ENCODE data around the gene MYO18B. TPM values are rescaled to one million over a fixed set of nuclear protein-coding genes. Genes with fewer than 3 reads are reported as not detected.

Gene MYO18B
- polyA plus RNA-seq, 3 donors, result not detected

- no peak overlapping the region for H3K9ac ChIP-seq (ENCODE audit: insufficient read depth, low read length, poor library complexity, severe bottlenecking)
- TF ChIP-seq, protein P1, sequence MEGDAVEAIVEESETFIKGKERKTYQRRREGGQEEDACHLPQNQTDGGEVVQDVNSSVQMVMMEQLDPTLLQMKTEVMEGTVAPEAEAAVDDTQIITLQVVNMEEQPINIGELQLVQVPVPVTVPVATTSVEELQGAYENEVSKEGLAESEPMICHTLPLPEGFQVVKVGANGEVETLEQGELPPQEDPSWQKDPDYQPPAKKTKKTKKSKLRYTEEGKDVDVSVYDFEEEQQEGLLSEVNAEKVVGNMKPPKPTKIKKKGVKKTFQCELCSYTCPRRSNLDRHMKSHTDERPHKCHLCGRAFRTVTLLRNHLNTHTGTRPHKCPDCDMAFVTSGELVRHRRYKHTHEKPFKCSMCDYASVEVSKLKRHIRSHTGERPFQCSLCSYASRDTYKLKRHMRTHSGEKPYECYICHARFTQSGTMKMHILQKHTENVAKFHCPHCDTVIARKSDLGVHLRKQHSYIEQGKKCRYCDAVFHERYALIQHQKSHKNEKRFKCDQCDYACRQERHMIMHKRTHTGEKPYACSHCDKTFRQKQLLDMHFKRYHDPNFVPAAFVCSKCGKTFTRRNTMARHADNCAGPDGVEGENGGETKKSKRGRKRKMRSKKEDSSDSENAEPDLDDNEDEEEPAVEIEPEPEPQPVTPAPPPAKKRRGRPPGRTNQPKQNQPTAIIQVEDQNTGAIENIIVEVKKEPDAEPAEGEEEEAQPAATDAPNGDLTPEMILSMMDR (IDR thresholded peaks at IDR 0.05), result no peak
- H3K79me2 ChIP-seq (ENCODE audit: insufficient read depth, low read length), result no peaks in the 10 kb centered on the region
- DNase-seq, result no peak
- WGBS (ENCODE audit: insufficient coverage), result 80% methylated on average over 1 of the region's 3 CpGs
- Mint-ChIP-seq H3K27me3 (ENCODE audit: low read depth in 3 of 3) (peaks cover 0 to 8% (median 3%) of the 10 kb centered on the region in 3 donors), H3K27ac (no peak overlapping the region), H3K36me3 (no peaks in the 10 kb centered on the region), H3K9me3 (no peaks in the 10 kb centered on the region), H3K4me1 (no peaks in the 10 kb centered on the region), H3K4me3 (no peak overlapping the region)
- no peaks in the 10 kb centered on the region for H3K9me3 ChIP-seq (replicated peaks in 1 of 2; ENCODE audit: control insufficient read depth in 1 of 2, insufficient read depth in 1 of 2, low read length in 2 of 2)
- intact Hi-C loops (cut with micrococcal nuclease), result no loop called here
- no peak overlapping the region for H3K4me3 ChIP-seq (replicated peaks in 1 of 3; ENCODE audit: low read depth in 2 of 3, low read length in 3 of 3)
- no peaks in the 10 kb centered on the region for H4K20me1 ChIP-seq (ENCODE audit: insufficient read depth, low read length)
- no peak overlapping the region for H3K27ac ChIP-seq (ENCODE audit: low read depth in 1 of 2, low read length in 2 of 2)
- H3K36me3 ChIP-seq (replicated peaks in 1 of 2; ENCODE audit: control insufficient read depth in 1 of 2, insufficient read depth in 2 of 2, low read length in 2 of 2), result no peaks in the 10 kb centered on the region
- H3K4me1 ChIP-seq (ENCODE audit: control insufficient read depth in 1 of 2, insufficient read depth in 2 of 2, low read length in 2 of 2), result no peaks in the 10 kb centered on the region
- H2AFZ ChIP-seq (ENCODE audit: insufficient read depth, low read depth, low read length, poor library complexity, severe bottlenecking), result no peak overlapping the region
- no peak overlapping the region for H3K4me2 ChIP-seq (replicated peaks; ENCODE audit: extremely low read depth, low read length, poor library complexity, severe bottlenecking)
- no peaks in the 10 kb centered on the region for H3K27me3 ChIP-seq (ENCODE audit: control insufficient read depth in 2 of 2, insufficient read depth in 2 of 2, low read length in 2 of 2)
Observed at GRCh38 chr22:25840891-25841290, 98.9 kb downstream of the MYO18B start.

DNA sequence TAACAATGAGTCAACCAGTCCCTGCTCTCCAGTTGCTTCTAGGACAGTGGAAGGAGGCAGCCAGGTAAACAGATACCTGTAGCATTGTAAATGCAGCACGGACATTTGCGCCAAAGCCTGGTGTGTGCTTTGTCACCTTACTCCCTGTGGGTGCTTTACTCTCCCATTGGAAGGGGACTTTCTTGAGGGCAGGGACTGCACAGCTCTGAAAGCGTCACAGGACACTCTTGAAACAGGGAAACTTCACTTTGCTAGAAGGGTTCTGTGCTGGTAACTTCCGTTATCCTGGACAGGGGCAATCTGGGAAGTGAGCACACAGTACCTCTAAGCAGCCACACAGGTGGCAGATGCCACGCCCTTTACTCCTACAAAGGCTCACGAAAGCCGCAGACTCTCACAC is 99.8 kb downstream of the MYO18B start:
- no peaks in the 10 kb centered on the region for H3K36me3 Mint-ChIP-seq
- H4K20me1 ChIP-seq (ENCODE audit: insufficient read depth, low read length), result no peaks in the 10 kb centered on the region
- intact Hi-C loops (cut with micrococcal nuclease), result no loop called here
- TF ChIP-seq, protein P1 (IDR thresholded peaks at IDR 0.05), result no peak
- no peaks in the 10 kb centered on the region for H3K79me2 ChIP-seq (ENCODE audit: insufficient read depth, low read length)
- no peak overlapping the region for H3K4me3 ChIP-seq (replicated peaks in 1 of 3; ENCODE audit: low read depth in 2 of 3, low read length in 3 of 3)
- H3K4me3 Mint-ChIP-seq, result no peak overlapping the region
- no peak for DNase-seq
- H3K4me1 Mint-ChIP-seq, result no peaks in the 10 kb centered on the region
- H3K27me3 ChIP-seq (ENCODE audit: control insufficient read depth in 2 of 2, insufficient read depth in 2 of 2, low read length in 2 of 2), result no peaks in the 10 kb centered on the region
- no peak overlapping the region for H3K27ac ChIP-seq (ENCODE audit: low read depth in 1 of 2, low read length in 2 of 2)
- H3K27ac Mint-ChIP-seq, result no peak overlapping the region
- H3K27me3 Mint-ChIP-seq (ENCODE audit: low read depth in 3 of 3), result peaks cover 0 to 9% (median 3%) of the 10 kb centered on the region in 3 donors
- H3K36me3 ChIP-seq (replicated peaks in 1 of 2; ENCODE audit: control insufficient read depth in 1 of 2, insufficient read depth in 2 of 2, low read length in 2 of 2), result no peaks in the 10 kb centered on the region
- H3K9me3 Mint-ChIP-seq, result no peaks in the 10 kb centered on the region
- no peak overlapping the region for H2AFZ ChIP-seq (ENCODE audit: insufficient read depth, low read depth, low read length, poor library complexity, severe bottlenecking)
- no peak overlapping the region for H3K4me2 ChIP-seq (replicated peaks; ENCODE audit: extremely low read depth, low read length, poor library complexity, severe bottlenecking)
- H3K9me3 ChIP-seq (replicated peaks in 1 of 2; ENCODE audit: control insufficient read depth in 1 of 2, insufficient read depth in 1 of 2, low read length in 2 of 2), result no peaks in the 10 kb centered on the region
- 78% methylated on average over 7 of the region's 7 CpGs for WGBS (ENCODE audit: insufficient coverage)
- no peak overlapping the region for H3K9ac ChIP-seq (ENCODE audit: insufficient read depth, low read length, poor library complexity, severe bottlenecking)
- H3K4me1 ChIP-seq (ENCODE audit: control insufficient read depth in 1 of 2, insufficient read depth in 2 of 2, low read length in 2 of 2), result no peaks in the 10 kb centered on the region
